Measurements from ENCODE around the gene PTPRK.

GRCh38 chr6:127956260-127956888 is 564.0 kb downstream of the PTPRK start:
- no peak for TF ChIP-seq POLR2AphosphoS5 (IDR thresholded peaks at IDR 0.05; ENCODE audit: low read depth, low read length)
- no peak for TF ChIP-seq SRF (IDR thresholded peaks at IDR 0.05; ENCODE audit: low read depth)
- TF ChIP-seq TCF7L2 (IDR thresholded peaks at IDR 0.05; ENCODE audit: borderline replicate concordance, extremely low read depth, insufficient read depth, insufficient read length), result no peak
- peak in 2 of 3 experiments; percentile 41; a peak in 4 of 6 replicates for TF ChIP-seq CTCF (IDR thresholded peaks at IDR 0.05 in 2 of 3, conservative IDR thresholded peaks at IDR 0.05 in 1 of 3; ENCODE audit: borderline replicate concordance in 1 of 3, insufficient read depth in 1 of 3, low read depth in 2 of 3, low read length in 2 of 3)
- TF ChIP-seq SP1 (IDR thresholded peaks at IDR 0.05; ENCODE audit: low read depth), result no peak
- no peak for TF ChIP-seq POLR2A (IDR thresholded peaks at IDR 0.05; ENCODE audit: borderline replicate concordance, extremely low read depth, insufficient read depth, insufficient read length)
- TF ChIP-seq EZH2 (IDR thresholded peaks at IDR 0.05), result no peak
- TF ChIP-seq JUND (IDR thresholded peaks at IDR 0.05), result no peak
- TF ChIP-seq ZNF274 (IDR thresholded peaks at IDR 0.05; ENCODE audit: low read depth, low read length), result no peak
- TF ChIP-seq EZH2phosphoT487 (IDR thresholded peaks at IDR 0.05; ENCODE audit: borderline replicate concordance), result no peak
